GM18867 (cell line): ENCODE results near the gene GIT1.

Experiments used
- ATAC-seq: cut with Tn5 transposase; IDR thresholded peaks from one replicate; pipeline ENCODE4 v1.9.1; 2021; ENCODE audit warnings: mild to moderate bottlenecking, moderate library complexity; ENCODE audit not compliant: unreplicated experiment

Gene GIT1

DNA sequence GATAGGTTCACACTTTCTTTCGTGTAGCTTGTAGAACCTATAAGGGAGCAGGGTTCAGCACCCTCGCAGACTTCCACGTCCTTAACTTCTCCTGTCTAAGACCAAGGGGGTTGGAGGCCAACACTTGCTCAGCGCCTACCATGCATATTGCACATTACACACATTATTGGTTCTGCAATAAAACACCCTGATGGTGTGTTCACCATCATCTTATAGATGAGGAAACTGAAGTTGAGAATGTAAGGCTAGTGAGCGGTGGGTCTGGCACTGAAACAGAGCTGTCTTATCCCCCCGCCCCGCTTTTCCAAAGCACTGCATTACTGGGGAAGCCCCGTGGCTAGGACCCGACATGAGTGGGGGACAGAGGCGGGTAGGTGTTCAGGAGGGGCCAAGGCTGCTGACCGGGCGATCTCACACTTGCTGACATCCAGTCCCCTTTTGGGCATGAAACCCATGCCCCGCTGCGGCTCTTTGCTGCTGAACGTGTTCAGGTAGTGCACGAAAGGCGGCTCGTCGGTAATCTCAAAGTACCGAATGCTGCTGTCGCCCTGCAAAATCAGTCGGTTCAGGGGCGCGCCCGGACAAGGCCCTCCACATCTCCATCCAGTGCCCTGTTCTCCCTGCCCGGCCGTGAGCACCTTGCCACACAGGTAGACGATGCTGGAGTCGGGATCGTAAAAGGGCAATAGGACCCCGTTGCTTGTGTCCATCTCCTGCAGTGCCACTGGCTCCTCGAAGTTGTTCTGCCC lies 27.0 kb upstream of the GIT1 start:
- ATAC-seq: no peak

DNA sequence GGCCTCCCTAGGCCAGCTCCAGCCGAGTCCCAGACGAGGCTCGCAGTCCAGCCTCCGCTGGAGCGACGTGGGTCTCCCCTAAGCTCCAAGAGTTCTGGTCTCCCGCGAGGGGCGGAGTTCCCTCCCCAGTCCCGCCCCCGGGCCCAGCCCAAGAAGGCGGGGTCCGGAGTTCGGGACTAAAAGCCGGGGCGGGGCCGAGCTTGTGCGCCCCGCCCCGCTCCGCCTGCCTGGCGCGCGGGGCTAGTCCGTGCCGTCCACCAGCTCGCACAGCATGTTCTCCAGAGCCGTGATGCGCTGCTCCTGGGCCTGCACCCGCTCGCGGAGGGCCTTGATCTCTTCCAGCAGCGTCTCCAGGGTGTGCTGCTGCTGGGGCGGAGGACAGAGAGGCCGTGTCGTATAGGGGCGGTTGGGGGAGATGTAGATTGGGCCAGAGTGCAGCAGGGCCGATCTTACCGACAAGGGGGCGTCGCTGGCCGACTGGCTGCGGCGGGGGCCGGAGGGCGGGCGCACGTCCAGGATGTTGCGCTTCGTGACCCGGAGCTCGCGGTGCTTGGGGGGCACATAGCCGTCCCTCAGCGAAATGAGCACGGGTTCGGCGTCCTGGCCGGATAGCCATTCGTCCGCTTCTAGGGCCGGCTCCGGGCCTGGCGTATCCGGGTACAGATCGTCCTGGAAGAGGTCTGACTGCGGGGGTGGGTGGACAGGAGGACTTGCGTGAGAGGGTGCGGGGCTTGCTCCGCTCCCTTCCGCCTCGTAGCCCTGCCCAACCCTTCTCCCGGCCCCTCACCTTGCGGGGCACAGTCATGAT lies 26.2 kb upstream of the GIT1 start:
- ATAC-seq: peak; percentile 66

- no peak for ATAC-seq
These were observed 25.6 kb upstream of the GIT1 start for GRCh38 chr17:29615048-29615385.

DNA sequence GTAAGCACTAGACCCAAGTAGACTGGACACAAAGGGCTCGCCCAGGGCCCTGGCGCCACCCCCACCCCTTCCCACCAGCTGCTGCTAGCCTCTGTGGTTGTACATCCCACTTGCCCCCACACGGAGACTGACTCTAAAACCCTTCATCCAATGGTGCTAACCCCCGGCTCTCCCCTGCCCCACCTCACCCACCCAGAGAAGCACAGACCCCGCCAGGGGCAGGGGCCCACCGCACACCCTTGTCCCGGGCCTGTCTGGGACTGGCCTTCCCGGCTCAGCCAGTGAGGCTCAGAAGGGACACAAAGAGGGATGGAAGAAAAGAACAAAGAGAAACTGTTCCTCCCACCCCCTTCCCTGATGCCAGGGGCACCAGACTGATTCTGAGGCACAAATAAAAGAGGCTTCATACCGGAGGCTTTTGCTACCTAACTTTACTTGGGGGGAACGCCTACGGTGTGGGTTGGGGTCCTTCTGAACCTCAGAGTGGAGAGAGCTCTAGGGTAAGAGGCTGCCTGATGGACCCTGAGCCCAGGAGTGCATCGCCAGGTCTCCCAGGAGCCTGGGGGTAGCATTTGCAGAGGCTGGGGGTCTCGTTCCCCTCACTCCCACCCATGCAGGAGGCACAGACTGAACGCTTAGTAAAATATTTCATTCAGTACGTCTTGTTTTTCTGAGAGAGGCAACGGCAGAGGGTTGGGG lies 25.1 kb upstream of the GIT1 start:
- no peak for ATAC-seq

DNA sequence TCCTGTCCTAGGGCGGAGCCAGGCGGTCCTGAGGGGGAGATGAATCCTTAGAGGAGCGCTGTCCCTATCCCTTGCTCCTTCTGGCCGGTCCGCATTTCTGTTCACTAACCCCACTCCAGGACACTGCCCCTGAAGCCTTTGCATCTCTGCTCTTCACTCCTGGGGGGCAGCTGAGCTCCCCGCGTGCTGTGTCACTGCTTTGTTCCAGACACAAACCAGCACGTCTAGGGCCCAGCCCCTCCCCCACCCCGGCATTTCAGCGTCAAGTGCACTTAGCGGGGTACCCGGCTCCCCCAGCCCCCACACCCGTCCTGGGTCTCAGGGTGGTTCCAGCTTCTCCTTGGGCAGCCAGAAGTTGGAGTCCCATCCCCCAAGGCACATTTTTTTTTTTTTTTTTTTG lies 24.4 kb upstream of the GIT1 start:
- no peak for ATAC-seq

- peak; percentile 32 for ATAC-seq
These were observed 23.9 kb upstream of the GIT1 start for GRCh38 chr17:29613352-29613837.

GRCh38 chr17:29612404-29613280 lies 23.2 kb upstream of the GIT1 start:
- ATAC-seq: no peak

DNA sequence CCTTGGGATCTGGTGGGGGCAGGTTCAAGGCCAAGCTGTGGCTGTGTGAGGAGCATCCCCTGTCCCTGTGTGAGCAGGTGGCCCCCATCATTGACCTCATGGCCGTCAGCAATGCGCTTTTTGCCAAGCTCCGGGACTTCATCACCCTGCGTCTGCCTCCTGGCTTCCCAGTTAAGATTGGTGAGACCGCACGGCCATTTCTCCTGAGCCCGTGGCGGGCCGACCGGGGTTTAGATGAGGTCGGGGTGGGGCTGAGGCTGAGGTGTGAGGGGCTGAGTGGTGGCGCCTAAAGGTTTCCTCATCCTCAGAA lies 22.6 kb upstream of the GIT1 start:
- no peak for ATAC-seq

- no peak for ATAC-seq
These were observed 22.1 kb upstream of the GIT1 start for GRCh38 chr17:29611351-29612093.

- no peak for ATAC-seq
These were observed 20.9 kb upstream of the GIT1 start for GRCh38 chr17:29610395-29610794.

DNA sequence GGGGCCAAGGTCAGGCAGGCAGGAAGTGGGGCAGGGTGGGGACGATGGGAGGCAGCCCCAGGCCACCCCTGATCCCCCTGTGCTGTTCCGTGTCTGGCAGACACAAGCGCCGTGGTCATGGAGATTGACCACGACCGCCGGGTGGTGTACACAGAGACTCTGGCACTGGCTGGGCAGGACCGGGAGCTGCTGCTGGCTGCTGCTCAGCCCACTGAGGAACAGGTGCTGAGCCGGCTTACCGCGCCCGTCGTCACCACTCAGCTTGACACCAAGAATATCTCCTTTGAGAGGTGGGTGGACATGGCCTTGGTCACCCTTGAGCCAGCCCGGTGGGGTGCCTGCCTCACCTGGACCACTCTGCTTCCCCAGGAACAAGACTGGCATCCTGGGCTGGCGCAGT lies 19.5 kb upstream of the GIT1 start:
- ATAC-seq: no peak

DNA sequence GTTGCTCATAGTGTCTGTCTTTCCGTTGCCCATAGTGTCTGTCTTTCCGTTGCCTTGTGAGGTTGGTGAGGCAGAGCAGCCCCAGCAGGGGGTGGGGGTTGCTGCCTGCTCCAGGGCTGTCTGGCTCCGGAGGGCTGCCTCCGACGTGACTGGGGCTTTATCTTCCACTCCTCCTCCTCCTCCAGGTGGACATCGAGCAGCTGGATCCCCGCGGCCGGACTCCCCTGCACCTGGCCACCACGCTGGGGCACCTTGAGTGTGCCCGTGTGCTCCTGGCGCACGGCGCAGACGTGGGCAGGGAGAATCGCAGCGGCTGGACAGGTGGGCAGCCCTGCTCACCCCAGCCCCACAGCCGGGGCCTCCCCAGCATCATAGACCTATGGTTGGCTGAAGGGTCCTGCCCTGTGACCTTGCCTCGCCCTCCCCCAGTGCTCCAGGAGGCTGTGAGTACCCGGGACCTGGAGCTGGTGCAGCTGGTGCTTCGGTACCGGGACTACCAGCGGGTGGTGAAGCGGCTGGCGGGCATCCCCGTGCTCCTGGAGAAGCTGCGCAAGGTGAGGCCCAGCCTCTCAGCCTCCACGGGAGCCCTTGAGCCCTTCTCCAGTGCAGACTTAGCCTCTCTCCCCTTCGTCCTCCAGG lies 18.2 kb upstream of the GIT1 start:
- no peak for ATAC-seq

GRCh38 chr17:29603109-29603674 lies 13.7 kb upstream of the GIT1 start:
- ATAC-seq: no peak

DNA sequence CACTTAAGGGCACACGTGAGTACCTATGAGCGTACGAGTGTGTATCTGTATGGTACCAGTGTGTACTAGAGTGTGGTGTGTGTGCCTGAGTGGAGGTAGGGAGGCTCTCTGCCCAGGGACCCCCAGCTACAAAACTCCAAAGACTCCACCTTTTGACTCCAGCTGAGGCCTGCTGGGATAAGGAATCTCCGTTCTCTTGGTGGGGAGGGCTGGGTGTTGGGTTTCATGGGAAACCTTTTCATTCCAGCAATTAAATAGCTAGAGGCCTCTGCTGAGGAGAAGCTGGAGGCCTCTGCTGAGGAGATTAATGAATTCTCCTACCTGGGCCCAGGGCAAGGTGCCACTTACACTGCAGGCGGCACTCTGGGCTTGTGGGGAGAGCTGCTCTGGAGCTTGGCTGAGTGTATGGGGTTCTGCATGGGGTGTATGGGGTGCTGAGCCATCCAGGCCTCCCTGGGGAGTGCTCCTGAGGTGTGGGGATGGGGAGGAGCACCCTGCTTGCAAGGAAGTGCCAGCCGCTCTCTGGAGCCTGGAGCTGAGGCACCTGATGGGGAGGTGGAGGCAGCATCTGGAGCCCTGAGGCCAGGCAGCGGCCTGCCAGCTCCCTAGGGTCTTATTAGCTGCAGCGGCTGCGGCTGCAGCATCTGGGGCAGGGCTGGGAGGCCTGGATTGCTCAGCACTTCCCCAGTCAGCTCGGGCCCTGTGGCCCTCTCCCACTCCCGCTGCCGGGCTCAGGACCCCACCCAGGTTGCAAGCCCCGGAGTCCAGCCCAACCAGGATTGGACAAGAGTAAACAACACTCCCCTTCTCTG lies 8.1 kb upstream of the GIT1 start:
- no peak for ATAC-seq

DNA sequence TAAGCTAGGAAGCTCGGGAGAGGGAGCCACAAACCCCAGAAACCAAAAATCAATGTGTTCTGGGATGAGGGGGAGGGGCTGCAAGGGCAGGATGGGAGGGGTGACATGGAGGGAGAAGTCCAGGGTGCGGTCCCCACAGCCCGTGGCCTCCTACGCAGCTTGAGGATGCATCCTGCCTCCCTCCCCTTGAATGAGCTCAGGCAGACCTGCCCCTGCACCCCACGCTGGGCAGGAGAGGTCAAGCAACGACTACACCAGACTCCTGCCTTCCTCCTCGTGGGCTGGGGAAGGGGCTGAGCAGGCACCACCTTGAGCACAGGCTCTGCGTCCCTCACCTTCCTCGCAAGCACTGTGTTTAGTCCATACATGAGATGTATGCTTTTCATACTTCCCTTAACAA lies 7.4 kb upstream of the GIT1 start:
- no peak for ATAC-seq

DNA sequence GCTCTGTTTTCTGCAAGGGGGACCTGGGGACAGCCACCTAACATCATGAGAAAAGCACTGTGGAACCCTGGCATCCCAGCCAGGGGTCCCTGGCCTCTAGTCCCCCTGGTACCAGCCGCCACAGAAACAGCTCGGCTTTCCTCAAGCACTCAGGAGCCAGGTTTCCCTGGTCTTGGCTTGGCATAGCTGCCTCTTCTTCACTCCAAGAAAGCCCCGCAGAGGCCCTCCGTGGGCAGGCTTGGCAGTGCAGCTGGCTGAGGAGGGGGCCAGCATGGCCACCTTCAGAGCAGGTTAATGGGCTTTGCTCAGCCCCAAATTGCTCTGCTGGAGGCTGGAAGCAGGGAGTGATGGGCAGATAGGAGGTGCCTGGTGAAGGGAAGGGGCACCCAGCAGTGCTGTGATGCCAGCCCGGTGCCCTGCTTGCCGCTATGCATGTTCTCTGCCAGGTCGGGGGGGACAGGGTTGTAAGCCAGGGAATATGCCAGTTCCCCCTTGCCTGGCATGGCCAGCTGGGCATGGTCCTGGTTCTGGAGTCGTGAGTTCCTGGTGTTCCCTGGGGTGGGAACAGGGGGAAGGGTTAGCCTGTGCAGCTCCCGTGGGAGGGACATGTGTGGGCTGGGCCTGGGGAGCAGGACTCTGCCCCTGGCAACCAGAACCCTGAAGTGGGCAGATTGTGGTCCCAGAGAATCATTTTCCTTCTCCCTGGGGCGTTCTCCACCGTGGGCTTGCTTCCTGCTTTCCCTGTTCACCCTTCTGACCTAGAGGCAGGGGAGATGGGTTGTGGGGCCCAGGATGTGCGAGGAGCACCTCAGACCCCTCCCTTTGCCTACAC lies 6.7 kb upstream of the GIT1 start:
- ATAC-seq: no peak

GRCh38 chr17:29595107-29595942 lies 5.9 kb upstream of the GIT1 start:
- ATAC-seq: no peak
